GM12878 (cell line): ENCODE measurements around the gene METAP1D. TPM values are rescaled to one million over a fixed set of nuclear protein-coding genes. Genes with fewer than 3 reads are reported as not detected.

ENCODE experiments used
- ATAC-seq: fragments of 200-7000 bp; cut with Tn5 transposase; 3 replicates; pipeline ENCODE4 v1.9.1; 2020; ENCODE audit warnings: mild to moderate bottlenecking, moderate library complexity
- BruUV-seq: library from RNA; stranded (reverse); fragments of 400-500 nt; replicated peaks from 2 replicates; lab custom pipeline; 2021; lab: Mats Ljungman, UMichigan
- CTCF ChIA-PET: fragments of 300-600 bp; sonication (Branson Sonifier 250); formaldehyde crosslinking; extraction: SDS; loops from one replicate; lab custom pipeline; 2021; ENCODE audit warnings: inconsistent platforms; lab: Yijun Ruan, JAX
- POLR2A ChIA-PET: fragments of 350-600 bp; formaldehyde crosslinking; extraction: SDS; loops from one replicate; lab custom pipeline; 2021; ENCODE audit warnings: inconsistent platforms; lab: Charles Lee
- RAD21 ChIA-PET: fragments of 300-600 bp; sonication (Branson Sonifier 250); formaldehyde crosslinking; loops from one replicate; lab custom pipeline; 2023; ENCODE audit warnings: antibody characterized with exemption; ENCODE audit not compliant: unreplicated experiment; lab: Charles Lee
- SMC1A ChIA-PET: fragments of 300-600 bp; sonication (Branson Sonifier 250); formaldehyde crosslinking; loops from one replicate; lab custom pipeline; 2023; ENCODE audit not compliant: unreplicated experiment, uncharacterized antibody; lab: Charles Lee
- DNase-seq: peaks from one replicate; pipeline ENCODE4 v3.0.0-alpha.2; 2011; ENCODE audit warnings: low read depth, low spot score
- FAIRE-seq: peaks from 3 replicates; lab custom pipeline; 2011; peaks lifted over from hg19 to GRCh38; lab: Jason Lieb, UNC
- H2AFZ ChIP-seq: 2 replicates; pipeline ENCODE4 v1.6.0; 2011; ENCODE audit warnings: low read depth, low read length, control low read depth; ENCODE audit not compliant: control insufficient read depth
- H3K27ac ChIP-seq: 2 replicates; pipeline ENCODE4 v1.5.1; 2011; ENCODE audit warnings: control low read depth; ENCODE audit not compliant: control insufficient read depth, insufficient read depth
- H3K27me3 ChIP-seq, 2 experiments: replicated peaks in 1 of 2; 2 replicates each; pipeline versions ENCODE4 v1.6.0 to v1.6.1; 2011; ENCODE audit warnings: low read length in 1 of 2; ENCODE audit not compliant: control insufficient read depth in 2 of 2, insufficient read depth in 2 of 2
- H3K36me3 ChIP-seq, 2 experiments: 2 replicates each; pipeline ENCODE4 v1.5.1; 2011; ENCODE audit warnings: low read length in 1 of 2; ENCODE audit not compliant: control insufficient read depth in 2 of 2, insufficient read depth in 2 of 2
- H3K4me1 ChIP-seq: 2 replicates; pipeline ENCODE4 v1.6.1; 2011; ENCODE audit warnings: mild to moderate bottlenecking, low read length, moderate library complexity, mixed read lengths; ENCODE audit not compliant: control insufficient read depth, insufficient read depth
- H3K4me2 ChIP-seq: 2 replicates; pipeline ENCODE4 v1.6.0; 2011; ENCODE audit warnings: control low read depth; ENCODE audit not compliant: control insufficient read depth, insufficient read depth
- H3K4me3 ChIP-seq: fragments of 200-600 bp; sonication (generic); 2 replicates; pipeline ENCODE4 v1.5.1; 2016
- H3K79me2 ChIP-seq: 2 replicates; pipeline ENCODE4 v1.6.0; 2011; ENCODE audit warnings: low read length; ENCODE audit not compliant: control insufficient read depth, insufficient read depth
- H3K9ac ChIP-seq: 2 replicates; pipeline ENCODE4 v1.8.0; 2011; ENCODE audit warnings: low read length, control low read depth, mixed read lengths; ENCODE audit not compliant: control insufficient read depth, insufficient read depth
- H3K9me3 ChIP-seq: replicated peaks from 3 replicates; pipeline ENCODE4 v1.5.1; 2011; ENCODE audit warnings: mild to moderate bottlenecking, low read length; ENCODE audit not compliant: control insufficient read depth, insufficient read depth
- H4K20me1 ChIP-seq: 2 replicates; pipeline ENCODE4 v1.6.0; 2011; ENCODE audit not compliant: control insufficient read depth, insufficient read depth
- FOS ChIP-seq: IDR thresholded peaks from 3 replicates; pipeline ENCODE4 v1.6.1; 2011; ENCODE audit warnings: borderline replicate concordance; ENCODE audit not compliant: insufficient read length; ENCODE audit errors: extremely low read depth
- IRF5 ChIP-seq: fragments of 450-650 bp; IDR thresholded peaks from 2 replicates; pipeline ENCODE4 v1.6.1; 2017; ENCODE audit warnings: borderline replicate concordance
- RELB ChIP-seq: fragments of 450-650 bp; IDR thresholded peaks from 2 replicates; pipeline ENCODE4 v1.6.1; 2017; ENCODE audit warnings: low read depth, mild to moderate bottlenecking, moderate library complexity
- SIN3A ChIP-seq: IDR thresholded peaks from 2 replicates; pipeline ENCODE4 v1.6.1; 2012; ENCODE audit warnings: low read depth, low read length, improper control_type of control experiment
- SMAD5 ChIP-seq: IDR thresholded peaks from 2 replicates; pipeline ENCODE4 v1.6.1; 2016; ENCODE audit warnings: antibody characterized with exemption, low read depth
- ZBTB33 ChIP-seq: fragments of 450-650 bp; IDR thresholded peaks from 2 replicates; pipeline ENCODE4 v1.6.1; 2017; ENCODE audit warnings: mild to moderate bottlenecking
- ZNF592 ChIP-seq: fragments of 450-650 bp; IDR thresholded peaks from 2 replicates; pipeline ENCODE4 v1.6.1; 2017; ENCODE audit warnings: mild to moderate bottlenecking, moderate library complexity
- ZSCAN29 ChIP-seq: fragments of 450-650 bp; IDR thresholded peaks from 2 replicates; pipeline ENCODE4 v1.6.1; 2017; ENCODE audit warnings: mild to moderate bottlenecking, moderate library complexity
- WGBS: methylation state at CpG from one replicate; pipeline ENCODE4 v1.1.6; 2016; ENCODE audit warnings: low lambda C conversion rate; ENCODE audit not compliant: insufficient replicate concordance, insufficient coverage; ENCODE audit errors: missing lambda C conversion rate; 5-methylcytosine and 5-hydroxymethylcytosine counted together
- in situ Hi-C: fragments of 300-500 bp; cut with MboI; formaldehyde crosslinking; loops from 9 replicates; pipeline ENCODE4 v1.14.3; 2018; ENCODE audit warnings: mixed read lengths
- intact Hi-C: fragments of 100-400 bp; cut with micrococcal nuclease; formaldehyde crosslinking; loops from one replicate; pipeline ENCODE4 v1.14.2; 2022; ENCODE audit not compliant: unreplicated experiment
- polyA plus RNA-seq, 11 experiments: library from polyadenylated mRNA; depleted of rRNA in 4 of 11; unstranded in 6 of 11; stranded (reverse) in 5 of 11; fragments of >200 nt; fragmentation: Nextera tagmentation in 4 of 11; fragmentation: Illumina TruSeq in 1 of 11; extraction: Ambion mirVana in 4 of 11; extraction: Trizol in 1 of 11; gene quantifications; 1 replicate in 1 of 11; 2 replicates in 10 of 11; pipeline versions ENCODE4 v1.2.1 to v1.2.3, GENCODE V29; 2011 to 2016; ENCODE audit warnings: inconsistent platforms in 2 of 11, missing spikeins in 2 of 11, low read depth in 1 of 11
- total RNA-seq, 4 experiments: library from RNA; depleted of rRNA in 3 of 4; stranded (reverse); fragments of >200 nt in 3 of 4; fragmentation: Illumina TruSeq in 1 of 4; extraction: Trizol in 1 of 4; gene quantifications; 2 replicates each; pipeline versions ENCODE4 v1.2.1 to v1.2.3, GENCODE V29; 2013 to 2021

METAP1D gene
- total and polyA plus RNA-seq, 10 of the 15 experiments (the other 5 are each of a cell fraction or from before 2014, with no cell fraction given): 4.5 to 12.1 (median 7.8) TPM

- ChIA-PET RAD21 (interaction anchor here (0.5 to 3.1 kb wide), 17 partner anchors 15 to 1453 kb away, joined by 3 to 18 read pairs (median 3); partner anchors contain the start of genes HAT1 and SLC25A12), POLR2A (interaction anchor here (1.0 kb wide), 1 partner anchor 399 kb away, joined by 5 read pairs; no protein-coding TSS in a partner anchor), CTCF (interaction anchor here (0.7 to 9.9 kb wide), 20 partner anchors 10 to 529 kb away, joined by 3 to 212 read pairs (median 4); partner anchors contain the start of genes HAT1 and METAP1D), SMC1A (interaction anchor here (0.7 to 7.0 kb wide), 9 partner anchors 10 to 1172 kb away, joined by 3 to 111 read pairs (median 4); no protein-coding TSS in a partner anchor)
- peaks cover 27 to 39% of the 10 kb centered on the region in 2 experiments for H3K27me3 ChIP-seq
- H3K27ac ChIP-seq: no peak within 1 kb of the TSS
- H3K4me3 ChIP-seq: peak within 1 kb of the TSS; percentile 56
- H3K4me1 ChIP-seq: peaks cover 30% of the 10 kb centered on the region
- FAIRE-seq (peak; percentile 41), DNase-seq (no peak), ATAC-seq (peak; percentile 82)
- H3K9me3 ChIP-seq: no peaks in the 10 kb centered on the region
- 3% methylated on average over 74 of the region's 74 CpGs for WGBS
- intact Hi-C loops: loop anchor here (1.0 to 10.0 kb wide), 5 partner anchors 105 to 528 kb away; partner anchors contain the start of gene METAP1D
- H3K9ac ChIP-seq: no peak within 1 kb of the TSS
- H3K79me2 ChIP-seq: no peaks in the 10 kb centered on the region
- H3K36me3 ChIP-seq: no peaks in the 10 kb centered on the region
- H3K4me2 ChIP-seq: peak within 1 kb of the TSS; percentile 88
- peak within 1 kb of the TSS; percentile 76 for H2AFZ ChIP-seq
- no peaks in the 10 kb centered on the region for H4K20me1 ChIP-seq
- no TSS peak for BruUV-seq
- in situ Hi-C loops: loop anchor here (10.0 to 25.0 kb wide), 3 partner anchors 290 to 1128 kb away; no protein-coding TSS in a partner anchor
- TF ChIP-seq ZBTB33 (no peak), IRF5 (no peak), FOS (peak; percentile 8), SMAD5 (no peak), SIN3A (peak; percentile 76), ZNF592 (no peak), RELB (no peak), ZSCAN29 (no peak)
Measured at GRCh38 chr2:172102391-172103359, 102.9 kb downstream of the METAP1D start, which contains the start of gene DLX2. DLX2 (minus strand) TSS chr2:172102900; CDS start chr2:172102538, 362 bp downstream.
